Panc1 (cell line): ENCODE data around the gene TPST2.

Experiments
- CTCF ChIP-seq: fragments of 450-650 bp; IDR thresholded peaks from 2 replicates; pipeline ENCODE4 v1.5.1; 2017; ENCODE audit warnings: mild to moderate bottlenecking
- POLR2AphosphoS5 ChIP-seq: IDR thresholded peaks from 2 replicates; pipeline ENCODE4 v1.6.1; 2012; ENCODE audit warnings: mild to moderate bottlenecking, low read depth, low read length, moderate library complexity
- SIN3A ChIP-seq: IDR thresholded peaks from 2 replicates; pipeline ENCODE4 v1.6.1; 2012; ENCODE audit warnings: low read depth, mild to moderate bottlenecking, low read length, moderate library complexity, borderline replicate concordance; ENCODE audit not compliant: insufficient read depth
- TCF7L2 ChIP-seq: IDR thresholded peaks from 2 replicates; pipeline ENCODE4 v1.6.1; 2011; ENCODE audit warnings: mild to moderate bottlenecking, low read depth, low read length, inconsistent platforms
- TF ChIP-seq, protein P1 (sequence below), 2 experiments: IDR thresholded peaks; 2 replicates each; pipeline ENCODE4 v1.6.1; 2011 to 2012; ENCODE audit warnings: low read depth in 2 of 2, control low read depth in 1 of 2, low read length in 1 of 2, mild to moderate bottlenecking in 1 of 2, moderate library complexity in 1 of 2; ENCODE audit not compliant: insufficient read depth in 1 of 2

- TF ChIP-seq CTCF (no peak), POLR2AphosphoS5 (no peak), TCF7L2 (no peak), SIN3A (no peak)
- TF ChIP-seq, protein P1, sequence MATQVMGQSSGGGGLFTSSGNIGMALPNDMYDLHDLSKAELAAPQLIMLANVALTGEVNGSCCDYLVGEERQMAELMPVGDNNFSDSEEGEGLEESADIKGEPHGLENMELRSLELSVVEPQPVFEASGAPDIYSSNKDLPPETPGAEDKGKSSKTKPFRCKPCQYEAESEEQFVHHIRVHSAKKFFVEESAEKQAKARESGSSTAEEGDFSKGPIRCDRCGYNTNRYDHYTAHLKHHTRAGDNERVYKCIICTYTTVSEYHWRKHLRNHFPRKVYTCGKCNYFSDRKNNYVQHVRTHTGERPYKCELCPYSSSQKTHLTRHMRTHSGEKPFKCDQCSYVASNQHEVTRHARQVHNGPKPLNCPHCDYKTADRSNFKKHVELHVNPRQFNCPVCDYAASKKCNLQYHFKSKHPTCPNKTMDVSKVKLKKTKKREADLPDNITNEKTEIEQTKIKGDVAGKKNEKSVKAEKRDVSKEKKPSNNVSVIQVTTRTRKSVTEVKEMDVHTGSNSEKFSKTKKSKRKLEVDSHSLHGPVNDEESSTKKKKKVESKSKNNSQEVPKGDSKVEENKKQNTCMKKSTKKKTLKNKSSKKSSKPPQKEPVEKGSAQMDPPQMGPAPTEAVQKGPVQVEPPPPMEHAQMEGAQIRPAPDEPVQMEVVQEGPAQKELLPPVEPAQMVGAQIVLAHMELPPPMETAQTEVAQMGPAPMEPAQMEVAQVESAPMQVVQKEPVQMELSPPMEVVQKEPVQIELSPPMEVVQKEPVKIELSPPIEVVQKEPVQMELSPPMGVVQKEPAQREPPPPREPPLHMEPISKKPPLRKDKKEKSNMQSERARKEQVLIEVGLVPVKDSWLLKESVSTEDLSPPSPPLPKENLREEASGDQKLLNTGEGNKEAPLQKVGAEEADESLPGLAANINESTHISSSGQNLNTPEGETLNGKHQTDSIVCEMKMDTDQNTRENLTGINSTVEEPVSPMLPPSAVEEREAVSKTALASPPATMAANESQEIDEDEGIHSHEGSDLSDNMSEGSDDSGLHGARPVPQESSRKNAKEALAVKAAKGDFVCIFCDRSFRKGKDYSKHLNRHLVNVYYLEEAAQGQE (IDR thresholded peaks at IDR 0.05; ENCODE audit: insufficient read depth in 1 of 2, low read depth in 2 of 2, low read length in 1 of 2), result no peak
Observed at GRCh38 chr22:26477341-26477731, 112.6 kb downstream of the TPST2 start.
